Measurements from ENCODE around the gene GCH1.
"Not testable (repeated sequence)": the region's sequence is repeated elsewhere in the genome, so short reads cannot be mapped to it uniquely, and the experiment has no call there.

GCH1 gene

DNA sequence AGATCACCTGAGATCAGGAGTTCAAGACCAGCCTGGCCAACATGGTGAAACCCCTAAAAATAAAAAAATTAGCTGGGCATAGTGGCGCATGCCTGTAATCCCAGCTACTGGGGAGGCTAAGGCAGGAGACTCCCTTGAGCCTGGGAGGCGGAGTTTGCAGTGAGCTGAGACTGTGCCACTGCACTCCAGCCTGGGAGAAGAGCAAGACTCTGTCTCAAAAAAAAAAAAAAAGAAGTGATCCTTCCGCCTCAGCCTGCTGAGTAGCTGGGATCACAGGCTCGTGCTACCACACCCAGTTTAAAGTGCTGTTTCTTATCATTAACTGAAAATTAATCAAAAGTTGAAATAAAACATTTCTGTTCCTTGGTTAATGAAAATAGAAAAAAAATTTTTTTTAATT, 6.3 kb upstream of the GCH1 start:
- in situ Hi-C loops (cut with MboI; ENCODE audit: low sequenced_read_pairs) = not testable (repeated sequence)

DNA sequence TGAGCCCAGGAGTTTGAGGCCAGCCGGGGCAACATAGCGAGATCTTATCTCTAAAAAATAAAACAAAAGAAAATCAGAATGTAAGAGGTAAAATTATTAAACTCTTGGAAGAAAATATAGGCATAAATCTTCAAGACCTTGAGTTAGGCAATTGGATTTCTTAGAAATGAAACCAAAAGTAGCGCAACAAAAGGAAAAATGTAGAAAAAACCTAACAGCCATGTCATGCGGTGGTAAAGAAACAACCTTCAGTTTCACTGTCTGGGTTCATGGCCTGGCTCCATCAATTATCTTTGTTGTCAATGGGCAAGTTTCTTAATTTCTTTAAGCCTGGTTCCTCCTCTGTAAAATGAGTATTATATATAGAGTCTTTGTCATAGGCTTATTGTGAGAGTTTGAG, 5.6 kb upstream of the GCH1 start:
- in situ Hi-C loops (cut with MboI; ENCODE audit: low sequenced_read_pairs) = no loop called here

GRCh38 chr14:54906075-54906474, 3.4 kb upstream of the GCH1 start:
- in situ Hi-C loops (cut with MboI; ENCODE audit: low sequenced_read_pairs) = no loop called here

DNA sequence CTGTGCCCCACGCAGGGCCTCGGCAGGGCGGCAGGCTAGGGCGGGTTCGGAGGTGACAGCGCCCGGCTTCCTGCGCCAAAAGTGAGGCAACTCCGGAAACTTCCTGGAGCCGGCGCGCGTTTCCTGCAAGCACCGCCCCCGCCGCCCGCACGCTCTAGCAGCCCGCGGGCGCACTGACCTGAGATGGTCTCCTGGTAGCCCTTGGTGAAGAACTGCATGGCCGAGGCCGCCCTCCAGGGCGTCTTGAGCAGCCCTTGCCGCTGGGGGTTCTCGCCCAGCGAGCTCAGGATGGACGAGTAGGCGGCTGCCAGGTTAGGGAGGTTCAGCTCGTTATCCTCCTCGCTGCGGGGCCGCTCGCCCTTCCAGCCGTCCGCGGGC, 494 bp downstream of the GCH1 start:
- in situ Hi-C loops (cut with MboI; ENCODE audit: low sequenced_read_pairs) = no loop called here

GRCh38 chr14:54901380-54902142, 1.1 kb downstream of the GCH1 start:
- in situ Hi-C loops (cut with MboI; ENCODE audit: low sequenced_read_pairs) = no loop called here

DNA sequence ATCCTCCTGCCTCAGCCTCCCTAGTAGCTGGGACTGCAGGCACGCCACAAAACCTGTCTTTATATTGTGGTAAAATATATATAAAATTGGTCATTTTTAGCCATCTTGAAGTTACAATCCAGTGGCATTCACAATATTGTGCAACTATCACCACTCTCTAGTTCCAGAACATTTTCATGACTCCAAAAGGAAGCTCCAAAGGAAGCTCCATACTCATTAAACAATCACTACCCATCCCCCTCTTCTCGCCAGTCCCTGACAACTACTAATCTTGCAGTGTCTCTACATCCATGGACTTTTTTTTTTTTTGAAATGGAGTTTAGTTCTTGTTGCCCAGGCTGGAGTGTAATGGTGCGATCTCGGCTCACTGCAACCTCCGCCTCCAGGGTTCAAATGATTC, 3.1 kb downstream of the GCH1 start:
- in situ Hi-C loops (cut with MboI; ENCODE audit: low sequenced_read_pairs) = no loop called here

GRCh38 chr14:54897809-54898555, 4.6 kb downstream of the GCH1 start:
- in situ Hi-C loops (cut with MboI; ENCODE audit: low sequenced_read_pairs) = not testable (repeated sequence)

GRCh38 chr14:54895683-54896082, 6.9 kb downstream of the GCH1 start:
- in situ Hi-C loops (cut with MboI; ENCODE audit: low sequenced_read_pairs) = no loop called here

DNA sequence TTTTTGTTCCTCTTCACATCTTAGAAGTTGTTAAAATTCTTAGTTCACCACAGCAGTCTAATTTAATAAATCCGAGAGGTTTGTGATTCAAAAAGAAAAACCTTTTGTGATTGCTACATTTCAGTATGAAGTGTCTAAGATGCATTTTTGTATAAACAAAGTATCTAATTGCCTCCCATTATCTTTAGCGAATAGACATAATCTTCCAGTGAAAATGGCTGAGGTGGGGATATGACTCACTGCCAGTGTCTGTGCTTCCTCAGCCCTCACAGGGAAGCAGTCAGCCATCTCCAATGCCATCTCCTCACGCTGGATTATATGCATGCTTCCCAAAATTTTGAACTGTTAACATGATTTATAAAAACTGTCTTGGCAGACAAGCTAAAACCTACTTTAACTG, 7.6 kb downstream of the GCH1 start:
- in situ Hi-C loops (cut with MboI; ENCODE audit: low sequenced_read_pairs) = no loop called here

GRCh38 chr14:54893151-54893760, 9.4 kb downstream of the GCH1 start:
- in situ Hi-C loops (cut with MboI; ENCODE audit: low sequenced_read_pairs) = no loop called here

DNA sequence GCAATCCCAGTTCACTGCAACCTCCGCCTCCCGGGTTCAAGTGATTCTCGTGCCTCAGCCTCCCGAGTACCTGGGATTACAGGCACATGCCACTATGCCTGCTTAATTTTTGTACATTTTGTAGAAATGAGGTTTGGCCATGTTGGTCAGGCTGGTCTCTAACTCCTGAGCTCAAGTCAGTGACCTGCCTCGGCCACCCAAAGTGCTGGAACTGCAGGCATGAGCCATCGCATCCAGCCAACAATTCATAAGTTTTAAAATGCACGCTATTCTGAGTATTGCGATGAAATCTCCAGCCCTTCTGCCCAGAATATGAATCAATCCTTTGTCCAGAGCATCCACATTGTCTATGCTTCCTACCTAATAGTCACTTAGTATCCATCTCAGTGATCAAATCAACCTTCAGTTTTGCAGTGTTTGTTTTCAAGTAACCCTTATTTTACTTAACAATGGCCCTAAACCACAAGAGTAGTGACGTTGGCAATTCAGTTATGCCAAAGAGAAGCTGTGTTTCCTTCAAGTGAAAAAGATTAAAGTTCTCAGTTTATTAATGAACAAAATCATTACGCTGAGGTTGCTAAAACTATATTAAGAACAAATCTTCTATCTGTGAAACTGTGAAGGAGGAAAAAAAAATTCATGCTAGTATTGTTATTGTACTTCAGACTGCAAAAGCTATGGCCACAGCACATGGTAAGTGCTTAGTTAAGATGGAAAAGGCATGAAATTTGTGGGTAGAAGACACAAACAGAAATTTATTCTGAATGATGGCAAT, 11.0 kb downstream of the GCH1 start:
- in situ Hi-C loops (cut with MboI; ENCODE audit: low sequenced_read_pairs) = no loop called here

DNA sequence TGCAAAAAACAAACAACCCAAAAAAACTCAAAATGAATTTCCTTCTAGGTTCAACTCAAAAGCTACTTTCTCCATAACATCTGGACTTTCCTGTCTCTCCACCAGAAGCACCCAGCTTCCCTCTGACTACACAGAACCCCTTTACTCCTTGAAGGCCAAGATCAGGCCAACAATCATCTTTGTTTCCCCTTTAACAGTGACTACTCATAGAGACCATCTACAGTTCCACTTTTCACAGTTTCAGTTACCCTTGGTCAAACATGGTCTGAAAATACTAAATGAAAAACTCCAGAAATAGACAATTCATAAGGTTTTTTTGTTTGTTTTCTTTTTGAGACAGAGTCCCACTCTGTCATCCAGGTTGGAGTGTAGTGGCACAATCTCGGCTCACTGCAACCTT, 11.8 kb downstream of the GCH1 start:
- in situ Hi-C loops (cut with MboI; ENCODE audit: low sequenced_read_pairs) = no loop called here

- in situ Hi-C loops (cut with MboI; ENCODE audit: low sequenced_read_pairs) = no loop called here
Measured at GRCh38 chr14:54889919-54890318, 12.7 kb downstream of the GCH1 start.

- in situ Hi-C loops (cut with MboI; ENCODE audit: low sequenced_read_pairs) = no loop called here
Measured at GRCh38 chr14:54882521-54882920, 20.1 kb downstream of the GCH1 start.

DNA sequence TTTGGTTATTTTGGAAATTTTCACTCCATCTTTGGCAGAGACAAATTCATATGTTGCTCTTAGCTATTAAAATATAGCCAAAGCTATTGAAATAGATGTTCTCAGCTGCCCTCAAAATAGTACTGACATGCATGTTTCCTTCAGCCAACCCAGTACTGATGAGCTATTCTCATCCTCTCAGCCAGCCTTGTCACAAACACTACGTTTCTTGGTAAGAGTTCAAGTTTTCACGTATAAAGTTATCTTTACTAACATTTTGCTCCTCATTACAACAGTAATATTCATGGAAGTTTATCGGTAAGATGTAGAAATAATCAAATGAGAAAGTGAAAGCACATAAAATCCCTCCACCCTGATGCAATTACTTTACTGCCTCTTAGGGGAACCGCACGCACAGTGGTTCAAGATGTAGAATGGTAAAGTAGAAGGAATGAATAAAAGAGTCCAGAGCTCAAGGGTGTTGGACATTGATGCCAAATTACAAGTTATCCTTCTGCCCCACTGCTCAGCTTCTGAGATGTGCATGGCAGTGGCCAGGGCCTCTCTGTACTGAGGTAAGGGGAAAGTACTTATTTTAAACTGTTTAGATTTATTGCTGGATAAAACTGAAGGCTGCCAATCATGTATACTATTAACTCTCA, 20.7 kb downstream of the GCH1 start:
- in situ Hi-C loops (cut with MboI; ENCODE audit: low sequenced_read_pairs) = no loop called here

DNA sequence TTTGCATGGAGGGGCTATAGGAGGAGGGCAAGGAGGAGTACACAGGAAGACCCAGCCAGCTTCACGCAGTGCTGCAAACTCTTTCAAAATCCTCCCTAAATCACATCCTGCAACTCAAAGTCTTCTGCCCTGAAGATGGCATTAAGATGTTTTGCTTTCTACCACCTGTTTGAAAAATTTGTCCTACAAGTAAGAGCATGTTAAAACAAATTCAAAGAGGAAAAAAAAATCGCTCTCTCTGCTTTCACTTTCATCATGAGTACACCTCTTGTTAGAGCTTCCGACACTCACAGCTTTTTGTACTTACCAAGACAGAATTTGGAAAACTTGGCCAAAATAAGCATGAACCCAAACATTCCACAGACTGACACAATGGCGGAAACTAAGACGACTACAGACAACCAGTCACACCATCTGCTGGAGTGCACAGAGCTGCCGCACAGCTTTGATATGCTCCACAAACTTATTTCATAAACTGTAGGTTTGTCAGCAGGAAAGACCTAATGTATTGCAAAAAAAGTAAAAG, 21.3 kb downstream of the GCH1 start:
- in situ Hi-C loops (cut with MboI; ENCODE audit: low sequenced_read_pairs) = no loop called here

GRCh38 chr14:54877703-54878021, 25.0 kb downstream of the GCH1 start:
- in situ Hi-C loops (cut with MboI; ENCODE audit: low sequenced_read_pairs) = no loop called here

DNA sequence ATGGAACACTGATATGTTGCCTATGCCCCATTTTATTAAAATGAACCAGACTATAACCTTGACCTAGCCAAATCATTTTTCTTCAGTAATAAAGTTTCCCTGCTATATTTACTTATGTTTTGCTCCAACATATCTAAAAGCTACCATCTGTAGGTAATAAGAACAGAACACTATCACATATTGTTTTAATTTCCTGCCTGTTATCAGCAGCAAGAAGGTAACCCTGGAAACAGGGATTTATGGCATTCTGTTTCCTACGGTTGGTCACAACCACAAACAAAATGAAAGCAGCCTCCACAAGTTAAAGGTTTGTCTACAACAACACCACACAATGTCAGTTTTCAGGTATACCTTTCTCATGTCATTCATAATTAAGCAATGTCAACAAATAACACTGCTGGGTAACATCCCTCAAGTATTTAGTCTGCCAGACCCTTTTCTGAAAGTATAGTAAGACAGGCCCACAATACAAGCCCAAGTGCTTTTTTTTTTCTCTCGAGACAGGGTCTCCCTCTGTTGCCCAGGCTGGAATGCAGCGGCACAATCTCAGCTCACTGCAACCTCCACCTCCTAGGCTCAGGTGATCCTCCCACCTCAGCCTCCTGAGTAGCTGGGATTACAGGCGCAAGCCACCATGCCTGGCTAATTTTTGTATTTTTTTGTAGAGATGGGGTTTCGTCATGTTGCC, 25.5 kb downstream of the GCH1 start:
- in situ Hi-C loops (cut with MboI; ENCODE audit: low sequenced_read_pairs) = no loop called here

DNA sequence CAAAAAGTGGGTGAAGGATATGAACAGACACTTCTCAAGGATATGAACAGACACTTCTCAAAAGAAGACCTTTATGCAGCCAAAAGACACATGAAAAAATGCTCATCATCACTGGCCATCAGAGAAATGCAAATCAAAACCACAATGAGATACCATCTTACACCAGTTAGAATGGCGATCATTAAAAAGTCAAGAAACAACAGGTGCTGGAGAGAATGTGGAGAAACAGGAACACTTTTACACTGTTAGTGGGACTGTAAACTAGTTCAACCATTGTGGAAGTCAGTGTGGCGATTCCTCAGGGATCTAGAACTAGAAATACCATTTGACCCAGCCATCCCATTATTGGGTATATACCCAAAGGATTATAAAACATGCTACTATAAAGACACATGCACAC, 27.0 kb downstream of the GCH1 start:
- in situ Hi-C loops (cut with MboI; ENCODE audit: low sequenced_read_pairs) = not testable (repeated sequence)
